ENCODE measurements around the gene FBXL20. TPM values are rescaled to one million over a fixed set of nuclear protein-coding genes. Genes with fewer than 3 reads are reported as not detected.

FBXL20 gene
- total RNA-seq, 1 experiment from 2014 or later: 9.7 TPM

DNA sequence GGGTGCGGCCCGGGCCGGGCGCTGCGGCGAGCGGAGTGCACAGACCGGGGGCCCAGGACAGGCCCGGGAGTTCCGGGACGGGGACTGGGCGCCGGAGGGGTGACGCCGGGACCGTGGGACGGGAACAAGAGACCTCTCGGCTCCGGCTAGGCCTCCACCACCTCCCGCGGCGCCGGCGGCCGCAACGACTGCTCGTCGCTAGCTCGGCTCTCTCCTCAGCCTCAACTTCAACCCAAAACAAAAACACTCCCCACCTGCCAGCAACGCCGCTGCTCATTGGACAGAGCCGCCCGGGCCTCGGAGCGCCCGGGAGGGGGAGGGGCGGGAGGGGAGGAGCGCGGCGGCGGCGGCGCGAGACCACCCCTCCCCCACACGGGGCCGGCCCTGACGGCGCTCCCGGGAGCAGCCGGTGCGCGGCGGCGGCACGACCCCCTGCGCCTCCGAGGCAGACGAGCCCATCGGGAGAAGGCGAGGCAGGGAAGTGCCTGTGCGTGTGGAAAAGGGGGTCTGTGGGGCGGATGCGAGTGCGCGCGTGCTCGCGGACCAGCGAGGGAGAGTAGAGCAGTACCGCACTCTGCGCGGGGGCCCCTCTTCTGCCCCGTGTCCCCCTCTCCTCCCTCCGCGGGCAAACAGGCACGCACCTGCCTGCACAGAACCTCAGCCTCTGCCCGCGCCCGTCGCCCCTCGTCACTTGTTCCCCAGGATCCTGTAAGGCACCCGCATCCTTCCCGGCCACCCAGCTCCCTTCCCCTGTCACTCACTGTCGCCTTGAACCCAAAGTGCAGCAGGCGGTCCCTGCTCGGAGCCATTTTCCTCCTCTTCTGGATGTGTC, at the start of gene FBXL20 (continued):
- TF ChIP-seq IRF2 (CRISPR knock-in tag; IDR thresholded peaks at IDR 0.05; ENCODE audit: borderline replicate concordance, low read depth) (no peak), SP1 (CRISPR knock-in tag; conservative IDR thresholded peaks at IDR 0.05) (peak; percentile 59; the same call in 1 of the 2 replicates), ZNF423 (CRISPR knock-in tag; IDR thresholded peaks at IDR 0.05) (no peak), ETV6 (CRISPR knock-in tag; IDR thresholded peaks at IDR 0.05) (no peak), TCF7 (CRISPR knock-in tag; IDR thresholded peaks at IDR 0.05; ENCODE audit: low read depth) (no peak), NFE2L1 (CRISPR knock-in tag; IDR thresholded peaks at IDR 0.05) (0 out of 2 replicates have a peak, but pooled peaks have one; percentile 47), CREB1 (CRISPR knock-in tag; IDR thresholded peaks at IDR 0.05) (no peak), SMAD4 (CRISPR knock-in tag; IDR thresholded peaks at IDR 0.05) (no peak), FOXJ3 (CRISPR knock-in tag; IDR thresholded peaks at IDR 0.05; ENCODE audit: borderline replicate concordance) (no peak)
- TF ChIP-seq, protein P1, sequence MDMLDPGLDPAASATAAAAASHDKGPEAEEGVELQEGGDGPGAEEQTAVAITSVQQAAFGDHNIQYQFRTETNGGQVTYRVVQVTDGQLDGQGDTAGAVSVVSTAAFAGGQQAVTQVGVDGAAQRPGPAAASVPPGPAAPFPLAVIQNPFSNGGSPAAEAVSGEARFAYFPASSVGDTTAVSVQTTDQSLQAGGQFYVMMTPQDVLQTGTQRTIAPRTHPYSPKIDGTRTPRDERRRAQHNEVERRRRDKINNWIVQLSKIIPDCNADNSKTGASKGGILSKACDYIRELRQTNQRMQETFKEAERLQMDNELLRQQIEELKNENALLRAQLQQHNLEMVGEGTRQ (CRISPR knock-in tag; IDR thresholded peaks at IDR 0.05): no peak
- TF ChIP-seq, protein P2, sequence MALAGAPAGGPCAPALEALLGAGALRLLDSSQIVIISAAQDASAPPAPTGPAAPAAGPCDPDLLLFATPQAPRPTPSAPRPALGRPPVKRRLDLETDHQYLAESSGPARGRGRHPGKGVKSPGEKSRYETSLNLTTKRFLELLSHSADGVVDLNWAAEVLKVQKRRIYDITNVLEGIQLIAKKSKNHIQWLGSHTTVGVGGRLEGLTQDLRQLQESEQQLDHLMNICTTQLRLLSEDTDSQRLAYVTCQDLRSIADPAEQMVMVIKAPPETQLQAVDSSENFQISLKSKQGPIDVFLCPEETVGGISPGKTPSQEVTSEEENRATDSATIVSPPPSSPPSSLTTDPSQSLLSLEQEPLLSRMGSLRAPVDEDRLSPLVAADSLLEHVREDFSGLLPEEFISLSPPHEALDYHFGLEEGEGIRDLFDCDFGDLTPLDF (CRISPR knock-in tag; IDR thresholded peaks at IDR 0.05): no peak
- TF ChIP-seq, protein P3, sequence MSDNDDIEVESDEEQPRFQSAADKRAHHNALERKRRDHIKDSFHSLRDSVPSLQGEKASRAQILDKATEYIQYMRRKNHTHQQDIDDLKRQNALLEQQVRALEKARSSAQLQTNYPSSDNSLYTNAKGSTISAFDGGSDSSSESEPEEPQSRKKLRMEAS (CRISPR knock-in tag; IDR thresholded peaks at IDR 0.05): no peak
- TF ChIP-seq, protein P4, sequence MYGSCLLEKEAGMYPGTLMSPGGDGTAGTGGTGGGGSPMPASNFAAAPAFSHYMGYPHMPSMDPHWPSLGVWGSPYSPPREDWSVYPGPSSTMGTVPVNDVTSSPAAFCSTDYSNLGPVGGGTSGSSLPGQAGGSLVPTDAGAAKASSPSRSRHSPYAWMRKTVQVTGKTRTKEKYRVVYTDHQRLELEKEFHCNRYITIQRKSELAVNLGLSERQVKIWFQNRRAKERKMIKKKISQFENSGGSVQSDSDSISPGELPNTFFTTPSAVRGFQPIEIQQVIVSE (CRISPR knock-in tag; IDR thresholded peaks at IDR 0.05; ENCODE audit: borderline replicate concordance): no peak

DNA sequence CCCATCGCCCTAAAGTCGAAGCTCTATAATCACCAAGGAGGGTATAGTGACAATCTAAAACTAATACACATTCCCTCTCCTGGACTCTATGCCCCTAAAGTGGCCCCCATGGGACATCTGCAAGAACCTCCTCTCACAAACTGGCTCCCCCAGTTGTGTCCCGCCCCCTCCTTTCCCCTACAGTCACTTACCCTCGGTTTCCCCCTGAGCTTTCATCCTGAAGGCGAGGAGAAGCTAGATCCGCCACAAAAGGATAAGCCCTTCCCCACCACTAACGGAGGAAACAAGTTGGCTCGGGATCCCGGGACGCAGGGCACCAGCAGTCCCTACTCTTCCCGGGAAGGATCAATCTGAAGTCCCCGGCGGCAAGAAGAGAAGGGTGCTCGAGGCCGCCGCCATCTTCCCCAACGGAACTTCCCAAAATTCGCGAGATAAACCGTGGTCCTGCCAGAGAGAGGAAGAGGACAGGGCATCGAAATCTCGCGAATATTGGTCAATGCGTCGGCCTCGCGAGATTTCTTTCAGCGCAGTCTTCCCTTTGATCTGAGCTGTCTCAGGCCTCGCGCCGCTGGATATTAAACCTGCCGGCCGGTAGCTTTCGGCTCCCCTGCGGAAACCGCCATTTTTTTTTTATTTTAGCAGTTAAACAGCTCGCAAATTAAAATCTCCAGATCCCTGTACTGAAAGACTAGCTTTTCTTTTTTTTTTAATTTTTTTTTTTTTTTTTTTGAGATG, 49.6 kb upstream of the FBXL20 start, which contains the start of gene MED1:
Gene MED1, minus strand, starts transcription at position 417 of the 735 bp plus-strand sequence. Its CDS starts 201 bp downstream, at position 216.
- H3K9me3 Mint-ChIP-seq: no peaks in the 10 kb centered on the region
- peak within 1 kb of the TSS; percentile 99 for H3K4me3 Mint-ChIP-seq
- H3K27me3 Mint-ChIP-seq (ENCODE audit: low read depth): no peaks in the 10 kb centered on the region; the same call in 1 of the 2 replicates
- peak; percentile 98 for ATAC-seq
- peak; percentile 94 for DNase-seq (ENCODE audit: low spot score)
- ChIA-PET CTCF (interaction anchor here (0.6 to 2.1 kb wide), 13 partner anchors 10 to 277 kb away, joined by 3 to 16 read pairs (median 4); partner anchors contain the start of gene CDK12), POLR2A (interaction anchor here (0.7 to 2.1 kb wide), 4 partner anchors 11 to 140 kb away, joined by 3 to 23 read pairs (median 8); partner anchors contain the start of gene CDK12)
- H3K27ac Mint-ChIP-seq: peak within 1 kb of the TSS; percentile 98
- peaks cover 22% of the 10 kb centered on the region for H3K36me3 Mint-ChIP-seq
- H3K4me1 Mint-ChIP-seq: peaks cover 7% of the 10 kb centered on the region
- TF ChIP-seq, protein P5, sequence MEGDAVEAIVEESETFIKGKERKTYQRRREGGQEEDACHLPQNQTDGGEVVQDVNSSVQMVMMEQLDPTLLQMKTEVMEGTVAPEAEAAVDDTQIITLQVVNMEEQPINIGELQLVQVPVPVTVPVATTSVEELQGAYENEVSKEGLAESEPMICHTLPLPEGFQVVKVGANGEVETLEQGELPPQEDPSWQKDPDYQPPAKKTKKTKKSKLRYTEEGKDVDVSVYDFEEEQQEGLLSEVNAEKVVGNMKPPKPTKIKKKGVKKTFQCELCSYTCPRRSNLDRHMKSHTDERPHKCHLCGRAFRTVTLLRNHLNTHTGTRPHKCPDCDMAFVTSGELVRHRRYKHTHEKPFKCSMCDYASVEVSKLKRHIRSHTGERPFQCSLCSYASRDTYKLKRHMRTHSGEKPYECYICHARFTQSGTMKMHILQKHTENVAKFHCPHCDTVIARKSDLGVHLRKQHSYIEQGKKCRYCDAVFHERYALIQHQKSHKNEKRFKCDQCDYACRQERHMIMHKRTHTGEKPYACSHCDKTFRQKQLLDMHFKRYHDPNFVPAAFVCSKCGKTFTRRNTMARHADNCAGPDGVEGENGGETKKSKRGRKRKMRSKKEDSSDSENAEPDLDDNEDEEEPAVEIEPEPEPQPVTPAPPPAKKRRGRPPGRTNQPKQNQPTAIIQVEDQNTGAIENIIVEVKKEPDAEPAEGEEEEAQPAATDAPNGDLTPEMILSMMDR (IDR thresholded peaks at IDR 0.05): no peak
- TF ChIP-seq, protein P6, sequence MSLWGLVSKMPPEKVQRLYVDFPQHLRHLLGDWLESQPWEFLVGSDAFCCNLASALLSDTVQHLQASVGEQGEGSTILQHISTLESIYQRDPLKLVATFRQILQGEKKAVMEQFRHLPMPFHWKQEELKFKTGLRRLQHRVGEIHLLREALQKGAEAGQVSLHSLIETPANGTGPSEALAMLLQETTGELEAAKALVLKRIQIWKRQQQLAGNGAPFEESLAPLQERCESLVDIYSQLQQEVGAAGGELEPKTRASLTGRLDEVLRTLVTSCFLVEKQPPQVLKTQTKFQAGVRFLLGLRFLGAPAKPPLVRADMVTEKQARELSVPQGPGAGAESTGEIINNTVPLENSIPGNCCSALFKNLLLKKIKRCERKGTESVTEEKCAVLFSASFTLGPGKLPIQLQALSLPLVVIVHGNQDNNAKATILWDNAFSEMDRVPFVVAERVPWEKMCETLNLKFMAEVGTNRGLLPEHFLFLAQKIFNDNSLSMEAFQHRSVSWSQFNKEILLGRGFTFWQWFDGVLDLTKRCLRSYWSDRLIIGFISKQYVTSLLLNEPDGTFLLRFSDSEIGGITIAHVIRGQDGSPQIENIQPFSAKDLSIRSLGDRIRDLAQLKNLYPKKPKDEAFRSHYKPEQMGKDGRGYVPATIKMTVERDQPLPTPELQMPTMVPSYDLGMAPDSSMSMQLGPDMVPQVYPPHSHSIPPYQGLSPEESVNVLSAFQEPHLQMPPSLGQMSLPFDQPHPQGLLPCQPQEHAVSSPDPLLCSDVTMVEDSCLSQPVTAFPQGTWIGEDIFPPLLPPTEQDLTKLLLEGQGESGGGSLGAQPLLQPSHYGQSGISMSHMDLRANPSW (CRISPR knock-in tag; conservative IDR thresholded peaks at IDR 0.05; ENCODE audit: low read depth): no peak
- TF ChIP-seq, protein P7, sequence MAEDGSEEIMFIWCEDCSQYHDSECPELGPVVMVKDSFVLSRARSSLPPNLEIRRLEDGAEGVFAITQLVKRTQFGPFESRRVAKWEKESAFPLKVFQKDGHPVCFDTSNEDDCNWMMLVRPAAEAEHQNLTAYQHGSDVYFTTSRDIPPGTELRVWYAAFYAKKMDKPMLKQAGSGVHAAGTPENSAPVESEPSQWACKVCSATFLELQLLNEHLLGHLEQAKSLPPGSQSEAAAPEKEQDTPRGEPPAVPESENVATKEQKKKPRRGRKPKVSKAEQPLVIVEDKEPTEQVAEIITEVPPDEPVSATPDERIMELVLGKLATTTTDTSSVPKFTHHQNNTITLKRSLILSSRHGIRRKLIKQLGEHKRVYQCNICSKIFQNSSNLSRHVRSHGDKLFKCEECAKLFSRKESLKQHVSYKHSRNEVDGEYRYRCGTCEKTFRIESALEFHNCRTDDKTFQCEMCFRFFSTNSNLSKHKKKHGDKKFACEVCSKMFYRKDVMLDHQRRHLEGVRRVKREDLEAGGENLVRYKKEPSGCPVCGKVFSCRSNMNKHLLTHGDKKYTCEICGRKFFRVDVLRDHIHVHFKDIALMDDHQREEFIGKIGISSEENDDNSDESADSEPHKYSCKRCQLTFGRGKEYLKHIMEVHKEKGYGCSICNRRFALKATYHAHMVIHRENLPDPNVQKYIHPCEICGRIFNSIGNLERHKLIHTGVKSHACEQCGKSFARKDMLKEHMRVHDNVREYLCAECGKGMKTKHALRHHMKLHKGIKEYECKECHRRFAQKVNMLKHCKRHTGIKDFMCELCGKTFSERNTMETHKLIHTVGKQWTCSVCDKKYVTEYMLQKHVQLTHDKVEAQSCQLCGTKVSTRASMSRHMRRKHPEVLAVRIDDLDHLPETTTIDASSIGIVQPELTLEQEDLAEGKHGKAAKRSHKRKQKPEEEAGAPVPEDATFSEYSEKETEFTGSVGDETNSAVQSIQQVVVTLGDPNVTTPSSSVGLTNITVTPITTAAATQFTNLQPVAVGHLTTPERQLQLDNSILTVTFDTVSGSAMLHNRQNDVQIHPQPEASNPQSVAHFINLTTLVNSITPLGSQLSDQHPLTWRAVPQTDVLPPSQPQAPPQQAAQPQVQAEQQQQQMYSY (CRISPR knock-in tag; IDR thresholded peaks at IDR 0.05): no peak
- TF ChIP-seq, protein P8, sequence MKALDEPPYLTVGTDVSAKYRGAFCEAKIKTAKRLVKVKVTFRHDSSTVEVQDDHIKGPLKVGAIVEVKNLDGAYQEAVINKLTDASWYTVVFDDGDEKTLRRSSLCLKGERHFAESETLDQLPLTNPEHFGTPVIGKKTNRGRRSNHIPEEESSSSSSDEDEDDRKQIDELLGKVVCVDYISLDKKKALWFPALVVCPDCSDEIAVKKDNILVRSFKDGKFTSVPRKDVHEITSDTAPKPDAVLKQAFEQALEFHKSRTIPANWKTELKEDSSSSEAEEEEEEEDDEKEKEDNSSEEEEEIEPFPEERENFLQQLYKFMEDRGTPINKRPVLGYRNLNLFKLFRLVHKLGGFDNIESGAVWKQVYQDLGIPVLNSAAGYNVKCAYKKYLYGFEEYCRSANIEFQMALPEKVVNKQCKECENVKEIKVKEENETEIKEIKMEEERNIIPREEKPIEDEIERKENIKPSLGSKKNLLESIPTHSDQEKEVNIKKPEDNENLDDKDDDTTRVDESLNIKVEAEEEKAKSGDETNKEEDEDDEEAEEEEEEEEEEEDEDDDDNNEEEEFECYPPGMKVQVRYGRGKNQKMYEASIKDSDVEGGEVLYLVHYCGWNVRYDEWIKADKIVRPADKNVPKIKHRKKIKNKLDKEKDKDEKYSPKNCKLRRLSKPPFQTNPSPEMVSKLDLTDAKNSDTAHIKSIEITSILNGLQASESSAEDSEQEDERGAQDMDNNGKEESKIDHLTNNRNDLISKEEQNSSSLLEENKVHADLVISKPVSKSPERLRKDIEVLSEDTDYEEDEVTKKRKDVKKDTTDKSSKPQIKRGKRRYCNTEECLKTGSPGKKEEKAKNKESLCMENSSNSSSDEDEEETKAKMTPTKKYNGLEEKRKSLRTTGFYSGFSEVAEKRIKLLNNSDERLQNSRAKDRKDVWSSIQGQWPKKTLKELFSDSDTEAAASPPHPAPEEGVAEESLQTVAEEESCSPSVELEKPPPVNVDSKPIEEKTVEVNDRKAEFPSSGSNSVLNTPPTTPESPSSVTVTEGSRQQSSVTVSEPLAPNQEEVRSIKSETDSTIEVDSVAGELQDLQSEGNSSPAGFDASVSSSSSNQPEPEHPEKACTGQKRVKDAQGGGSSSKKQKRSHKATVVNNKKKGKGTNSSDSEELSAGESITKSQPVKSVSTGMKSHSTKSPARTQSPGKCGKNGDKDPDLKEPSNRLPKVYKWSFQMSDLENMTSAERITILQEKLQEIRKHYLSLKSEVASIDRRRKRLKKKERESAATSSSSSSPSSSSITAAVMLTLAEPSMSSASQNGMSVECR (CRISPR knock-in tag; IDR thresholded peaks at IDR 0.05; ENCODE audit: borderline replicate concordance): peak; percentile 50; the same call in 1 of the 2 replicates

All from WTC11 (cell line).